H1 (cell line): ENCODE measurements around the gene CMTM2. TPM values are rescaled to one million over a fixed set of nuclear protein-coding genes. Genes with fewer than 3 reads are reported as not detected.

Experiments
- CTCF ChIA-PET: fragments of 300-600 bp; sonication (Branson Sonifier 250); formaldehyde crosslinking; loops from one replicate; lab custom pipeline; 2021; ENCODE audit not compliant: partially characterized antibody; lab: Charles Lee
- POLR2A ChIA-PET: fragments of 300-600 bp; sonication (Branson Sonifier 250); formaldehyde crosslinking; loops from one replicate; lab custom pipeline; 2021; ENCODE audit warnings: inconsistent platforms; ENCODE audit not compliant: partially characterized antibody; lab: Charles Lee
- DNase-seq, 2 experiments: peaks; one replicate each; pipeline versions ENCODE4 v3.0.0 to v3.0.0-alpha.2; 2010 to 2022; ENCODE audit warnings: low spot score in 2 of 2, low read depth in 1 of 2, mixed read lengths in 1 of 2
- FAIRE-seq: peaks from 2 replicates; lab custom pipeline; 2011; peaks lifted over from hg19 to GRCh38; lab: Jason Lieb, UNC
- H2AFZ ChIP-seq: 2 replicates; pipeline ENCODE4 v1.8.1; 2012; ENCODE audit warnings: low read length, inconsistent platforms
- H2AK5ac ChIP-seq: 2 replicates; pipeline ENCODE4 v1.6.1; 2013; ENCODE audit warnings: low read depth, low read length
- H2BK120ac ChIP-seq: replicated peaks from 2 replicates; pipeline ENCODE3; 2013; ENCODE audit warnings: low read depth, low read length, inconsistent platforms
- H2BK12ac ChIP-seq: 2 replicates; pipeline ENCODE4 v1.6.1; 2013; ENCODE audit warnings: low read depth, low read length
- H2BK15ac ChIP-seq: 2 replicates; pipeline ENCODE4 v1.6.1; 2013; ENCODE audit warnings: low read length
- H2BK20ac ChIP-seq: 2 replicates; pipeline ENCODE4 v1.6.1; 2013; ENCODE audit warnings: low read length
- H2BK5ac ChIP-seq: 2 replicates; pipeline ENCODE4 v1.6.1; 2013; ENCODE audit warnings: low read depth, low read length
- H3K14ac ChIP-seq: 2 replicates; pipeline ENCODE4 v1.6.1; 2013; ENCODE audit warnings: inconsistent platforms; ENCODE audit not compliant: insufficient read length
- H3K18ac ChIP-seq: 2 replicates; pipeline ENCODE4 v1.6.1; 2013; ENCODE audit warnings: low read length; ENCODE audit errors: extremely low read depth
- H3K23ac ChIP-seq: 2 replicates; pipeline ENCODE4 v1.6.1; 2013; ENCODE audit warnings: inconsistent platforms; ENCODE audit not compliant: insufficient read length
- H3K23me2 ChIP-seq: 2 replicates; pipeline ENCODE4 v1.6.1; 2013; ENCODE audit warnings: low read depth, low read length
- H3K27ac ChIP-seq: 2 replicates; pipeline ENCODE4 v1.6.1; 2011; ENCODE audit warnings: low read depth, low read length, inconsistent platforms
- H3K27me3 ChIP-seq, 4 experiments: replicated peaks in 1 of 4; 1 replicate in 1 of 4; 2 replicates in 3 of 4; pipeline versions ENCODE4 v1.6.1 to v1.8.1; 2011 to 2013; ENCODE audit warnings: low read length in 3 of 4, mild to moderate bottlenecking in 3 of 4, inconsistent platforms in 2 of 4, mixed read lengths in 2 of 4, moderate library complexity in 1 of 4; ENCODE audit not compliant: control insufficient read depth in 3 of 4, insufficient read depth in 3 of 4; ENCODE audit errors: extremely low read depth in 1 of 4
- H3K36me3 ChIP-seq, 4 experiments: 2 replicates each; pipeline versions ENCODE4 v1.6.1 to v1.8.1; 2011 to 2013; ENCODE audit warnings: mild to moderate bottlenecking in 4 of 4, low read length in 3 of 4, moderate library complexity in 2 of 4, control low read depth in 1 of 4, inconsistent platforms in 1 of 4; ENCODE audit not compliant: insufficient read depth in 4 of 4, control insufficient read depth in 2 of 4
- H3K4ac ChIP-seq: replicated peaks from 2 replicates; pipeline ENCODE3; 2013; ENCODE audit warnings: low read length, low read depth, mixed read lengths, inconsistent platforms; ENCODE audit not compliant: insufficient read length
- H3K4me1 ChIP-seq, 4 experiments: replicated peaks in 1 of 4; 1 replicate in 1 of 4; 2 replicates in 3 of 4; pipeline versions ENCODE4 v1.6.1 to v1.8.1; 2011 to 2013; ENCODE audit warnings: low read length in 3 of 4, inconsistent platforms in 2 of 4, mixed read lengths in 1 of 4; ENCODE audit not compliant: insufficient read depth in 4 of 4, control insufficient read depth in 3 of 4
- H3K4me2 ChIP-seq, 2 experiments: 2 replicates each; pipeline versions ENCODE4 v1.6.1 to v1.8.1; 2011 to 2013; ENCODE audit warnings: low read depth in 2 of 2, low read length in 2 of 2, control low read depth in 1 of 2, inconsistent platforms in 1 of 2, mild to moderate bottlenecking in 1 of 2; ENCODE audit not compliant: insufficient read depth in 1 of 2
- H3K4me3 ChIP-seq, 4 experiments: fragments of 200-600, 300-600 bp in 1 of 4; sonication (generic), shearing (Covaris generic), sonication (Bioruptor Twin) in 1 of 4; 2 replicates each; pipeline versions ENCODE4 v1.5.1 to v1.8.1; 2011 to 2016; ENCODE audit warnings: low read length in 4 of 4, low read depth in 3 of 4, control low read depth in 2 of 4, inconsistent platforms in 2 of 4, mild to moderate bottlenecking in 2 of 4, mixed read lengths in 1 of 4, moderate library complexity in 1 of 4; ENCODE audit not compliant: insufficient read depth in 2 of 4; ENCODE audit errors: extremely low read depth in 1 of 4
- H3K56ac ChIP-seq: replicated peaks from 2 replicates; pipeline ENCODE3; 2013; ENCODE audit warnings: low read depth, mild to moderate bottlenecking, mixed read lengths, low read length, inconsistent platforms; ENCODE audit not compliant: insufficient read length
- H3K79me1 ChIP-seq: 2 replicates; pipeline ENCODE4 v1.6.1; 2013; ENCODE audit warnings: low read depth, low read length, control low read depth
- H3K79me2 ChIP-seq, 2 experiments: 2 replicates each; pipeline versions ENCODE4 v1.6.1 to v1.8.1; 2012 to 2013; ENCODE audit warnings: low read length in 2 of 2, mild to moderate bottlenecking in 2 of 2, inconsistent platforms in 1 of 2; ENCODE audit not compliant: insufficient read depth in 2 of 2, control insufficient read depth in 1 of 2
- H3K9ac ChIP-seq, 4 experiments: replicated peaks in 1 of 4; 1 replicate in 1 of 4; 2 replicates in 3 of 4; pipeline versions ENCODE4 v1.6.1 to v1.8.1; 2011 to 2013; ENCODE audit warnings: low read depth in 3 of 4, low read length in 3 of 4, control low read depth in 2 of 4, mild to moderate bottlenecking in 2 of 4, moderate library complexity in 2 of 4, inconsistent platforms in 1 of 4; ENCODE audit errors: extremely low read depth in 1 of 4
- H3K9me3 ChIP-seq, 2 experiments: 2 replicates each; pipeline versions ENCODE4 v1.6.1 to v1.8.1; 2012 to 2013; ENCODE audit warnings: mild to moderate bottlenecking in 2 of 2, moderate library complexity in 2 of 2, control low read depth in 1 of 2, inconsistent platforms in 1 of 2, low read depth in 1 of 2, low read length in 1 of 2, mixed read lengths in 1 of 2; ENCODE audit not compliant: insufficient read depth in 2 of 2
- H4K20me1 ChIP-seq, 2 experiments: replicated peaks in 1 of 2; 2 replicates each; pipeline versions ENCODE3 to v1.8.1; 2011 to 2013; ENCODE audit warnings: inconsistent platforms in 2 of 2, low read length in 2 of 2, mild to moderate bottlenecking in 1 of 2; ENCODE audit not compliant: insufficient read depth in 2 of 2, control insufficient read depth in 1 of 2
- H4K5ac ChIP-seq: 2 replicates; pipeline ENCODE4 v1.6.1; 2013; ENCODE audit warnings: low read length, low read depth, mixed read lengths, inconsistent platforms; ENCODE audit not compliant: insufficient read length
- H4K8ac ChIP-seq: 2 replicates; pipeline ENCODE4 v1.8.0; 2013; ENCODE audit warnings: mild to moderate bottlenecking, moderate library complexity, low read length, inconsistent platforms; ENCODE audit not compliant: insufficient read depth; ENCODE audit errors: extremely low read depth
- H4K91ac ChIP-seq: replicated peaks from 2 replicates; pipeline ENCODE3; 2013; ENCODE audit warnings: low read length, mixed read lengths, inconsistent platforms; ENCODE audit not compliant: insufficient read length
- BRCA1 ChIP-seq: IDR thresholded peaks from 2 replicates; pipeline ENCODE4 v1.6.1; 2012; ENCODE audit warnings: low read depth, low read length, improper control_type of control experiment
- CHD2 ChIP-seq: IDR thresholded peaks from 2 replicates; pipeline ENCODE4 v1.6.1; 2012; ENCODE audit warnings: low read length, improper control_type of control experiment
- EGR1 ChIP-seq: IDR thresholded peaks from 2 replicates; pipeline ENCODE4 v1.6.1; 2011; ENCODE audit warnings: low read depth, low read length, borderline replicate concordance
- JUND ChIP-seq: IDR thresholded peaks from 2 replicates; pipeline ENCODE4 v1.6.1; 2011; ENCODE audit warnings: mild to moderate bottlenecking, improper control_type of control experiment, low read length
- KDM1A ChIP-seq: fragments of 200-600, 300-600 bp; sonication (generic); IDR thresholded peaks from 2 replicates; pipeline ENCODE4 v1.7.1; 2016; ENCODE audit warnings: mild to moderate bottlenecking, low read length, borderline replicate concordance
- POU5F1 ChIP-seq: IDR thresholded peaks from 2 replicates; pipeline ENCODE4 v1.6.1; 2011; ENCODE audit warnings: low read depth, mild to moderate bottlenecking, low read length, moderate library complexity
- RXRA ChIP-seq: IDR thresholded peaks from 2 replicates; pipeline ENCODE4 v1.6.1; 2011; ENCODE audit warnings: low read depth, mild to moderate bottlenecking, low read length, moderate library complexity; ENCODE audit not compliant: insufficient read depth
- TEAD4 ChIP-seq: IDR thresholded peaks from 2 replicates; pipeline ENCODE4 v1.6.1; 2012; ENCODE audit warnings: low read depth, low read length, inconsistent platforms, mixed read lengths
- WGBS, 2 experiments: shearing (Covaris generic) in 1 of 2; methylation state at CpG; one replicate each; pipeline versions ENCODE4 v1.1.6 to v1.1.7; 2013 to 2015; ENCODE audit warnings: low lambda C conversion rate in 2 of 2, mixed read lengths in 2 of 2, inconsistent platforms in 1 of 2, low coverage in 1 of 2, missing lambda C conversion rate in 1 of 2; ENCODE audit not compliant: insufficient replicate concordance in 2 of 2, insufficient coverage in 1 of 2, insufficient read length in 1 of 2; ENCODE audit errors: extremely low coverage in 1 of 2, missing lambda C conversion rate in 1 of 2; 5-methylcytosine and 5-hydroxymethylcytosine counted together
- polyA plus RNA-seq, 7 experiments: library from polyadenylated mRNA; depleted of rRNA in 3 of 7; stranded (reverse) in 5 of 7; unstranded in 2 of 7; fragments of >200 nt in 5 of 7; fragments of 200-250 nt in 2 of 7; gene quantifications; 1 replicate in 5 of 7; 2 replicates in 1 of 7; 4 replicates in 1 of 7; pipeline versions ENCODE4 v1.2.1 to v1.2.3, GENCODE V29; 2011 to 2013; ENCODE audit warnings: missing spikeins in 2 of 7, mixed read lengths in 2 of 7
- total RNA-seq: library from RNA; stranded (reverse); fragmentation: NEBNext Ultra II Directional; extraction: Animal tissue kit (Norgen Biotek cat#: 25700); gene quantifications from 2 replicates; pipeline ENCODE4 v1.2.1, GENCODE V29; 2021

The CMTM2 gene
- total and polyA plus RNA-seq, 2 of the 8 experiments (the other 6 are each of a cell fraction or from before 2014, with no cell fraction given), result not detected

DNA sequence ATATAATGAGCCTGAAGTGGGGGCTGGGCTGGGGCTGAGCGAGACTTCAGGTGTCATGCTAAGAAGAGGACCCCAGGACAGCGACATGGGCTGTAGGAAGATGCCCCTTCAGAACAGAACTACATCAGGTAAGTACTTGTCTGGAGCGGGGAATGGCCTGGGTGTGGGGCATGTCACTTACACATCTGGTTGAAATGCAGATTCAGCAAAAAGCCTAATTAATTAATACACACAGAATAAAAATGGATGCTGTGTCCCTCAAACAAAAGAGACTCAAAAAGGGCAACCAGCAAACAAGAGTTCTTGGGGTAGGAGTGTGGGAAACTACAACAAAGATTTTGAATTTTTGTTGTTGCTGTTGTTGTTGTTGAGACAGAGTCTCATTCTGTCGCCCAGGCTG is 11.8 kb downstream of the CMTM2 start:
- no peak overlapping the region for H4K91ac ChIP-seq
- H3K4me2 ChIP-seq, result no peak overlapping the region
- WGBS, 2 experiments, result 86% methylated on average over 4 of the region's 4 CpGs; no CpG with 5 or more reads in 1 of the 2 experiments
- no peak overlapping the region for H2BK120ac ChIP-seq
- H3K23me2 ChIP-seq, result no peaks in the 10 kb centered on the region
- no peak overlapping the region for H2AFZ ChIP-seq
- no peak for FAIRE-seq
- H4K8ac ChIP-seq, result no peak overlapping the region
- H3K4ac ChIP-seq, result no peak overlapping the region
- H2BK15ac ChIP-seq, result no peak overlapping the region
- no peak overlapping the region for H2BK12ac ChIP-seq
- no peaks in the 10 kb centered on the region for H4K20me1 ChIP-seq
- no peak overlapping the region for H3K27ac ChIP-seq
- ChIA-PET POLR2A (no interaction called here), CTCF (interaction anchor here (0.6 to 2.5 kb wide), 11 partner anchors 11 to 185 kb away, joined by 3 to 30 read pairs (median 4); partner anchors contain the start of genes CMTM2 and CMTM3)
- H3K14ac ChIP-seq, result no peak overlapping the region
- H2AK5ac ChIP-seq, result no peak overlapping the region
- no peaks in the 10 kb centered on the region for H3K9me3 ChIP-seq
- H3K4me1 ChIP-seq, result no peaks in the 10 kb centered on the region
- H2BK20ac ChIP-seq, result no peak overlapping the region
- TF ChIP-seq CHD2 (no peak), KDM1A (no peak), RXRA (no peak), EGR1 (no peak), TEAD4 (no peak), POU5F1 (no peak), JUND (no peak), BRCA1 (no peak)
- TF ChIP-seq, all 59 proteins: peak for 0
- H3K27me3 ChIP-seq, result no peaks in the 10 kb centered on the region
- no peak overlapping the region for H3K23ac ChIP-seq
- H3K36me3 ChIP-seq, result no peaks in the 10 kb centered on the region
- H3K79me1 ChIP-seq, result no peaks in the 10 kb centered on the region
- no peak overlapping the region for H3K18ac ChIP-seq
- no peaks in the 10 kb centered on the region for H3K79me2 ChIP-seq
- no peak overlapping the region for H4K5ac ChIP-seq
- H3K56ac ChIP-seq, result no peak overlapping the region
- no peak overlapping the region for H2BK5ac ChIP-seq
- no peak for DNase-seq
- no peak overlapping the region for H3K4me3 ChIP-seq
- no peak overlapping the region for H3K9ac ChIP-seq
